Skeletal muscle satellite cell (primary cell): ENCODE data around the gene SMYD3.

Source experiments
- H3K27me3 ChIP-seq: 2 replicates; pipeline ENCODE4 v1.7.0; 2013; ENCODE audit warnings: low read length; ENCODE audit not compliant: control insufficient read depth, insufficient read depth
- H3K36me3 ChIP-seq: 2 replicates; pipeline ENCODE4 v1.7.0; 2013; ENCODE audit warnings: mild to moderate bottlenecking, control low read depth, low read length; ENCODE audit not compliant: insufficient read depth
- H3K4me1 ChIP-seq: 2 replicates; pipeline ENCODE4 v1.7.0; 2013; ENCODE audit warnings: low read length; ENCODE audit not compliant: control insufficient read depth, insufficient read depth
- H3K4me2 ChIP-seq: 2 replicates; pipeline ENCODE4 v1.7.0; 2013; ENCODE audit warnings: mild to moderate bottlenecking, low read length
- H3K4me3 ChIP-seq: 2 replicates; pipeline ENCODE4 v1.7.0; 2013; ENCODE audit warnings: low read length
- H3K9ac ChIP-seq: 2 replicates; pipeline ENCODE4 v1.7.0; 2013; ENCODE audit warnings: mild to moderate bottlenecking, low read depth, low read length, moderate library complexity
- H3K9me3 ChIP-seq: replicated peaks from 2 replicates; pipeline ENCODE4 v1.7.0; 2013; ENCODE audit warnings: mild to moderate bottlenecking, control low read depth, low read length

The SMYD3 gene

DNA sequence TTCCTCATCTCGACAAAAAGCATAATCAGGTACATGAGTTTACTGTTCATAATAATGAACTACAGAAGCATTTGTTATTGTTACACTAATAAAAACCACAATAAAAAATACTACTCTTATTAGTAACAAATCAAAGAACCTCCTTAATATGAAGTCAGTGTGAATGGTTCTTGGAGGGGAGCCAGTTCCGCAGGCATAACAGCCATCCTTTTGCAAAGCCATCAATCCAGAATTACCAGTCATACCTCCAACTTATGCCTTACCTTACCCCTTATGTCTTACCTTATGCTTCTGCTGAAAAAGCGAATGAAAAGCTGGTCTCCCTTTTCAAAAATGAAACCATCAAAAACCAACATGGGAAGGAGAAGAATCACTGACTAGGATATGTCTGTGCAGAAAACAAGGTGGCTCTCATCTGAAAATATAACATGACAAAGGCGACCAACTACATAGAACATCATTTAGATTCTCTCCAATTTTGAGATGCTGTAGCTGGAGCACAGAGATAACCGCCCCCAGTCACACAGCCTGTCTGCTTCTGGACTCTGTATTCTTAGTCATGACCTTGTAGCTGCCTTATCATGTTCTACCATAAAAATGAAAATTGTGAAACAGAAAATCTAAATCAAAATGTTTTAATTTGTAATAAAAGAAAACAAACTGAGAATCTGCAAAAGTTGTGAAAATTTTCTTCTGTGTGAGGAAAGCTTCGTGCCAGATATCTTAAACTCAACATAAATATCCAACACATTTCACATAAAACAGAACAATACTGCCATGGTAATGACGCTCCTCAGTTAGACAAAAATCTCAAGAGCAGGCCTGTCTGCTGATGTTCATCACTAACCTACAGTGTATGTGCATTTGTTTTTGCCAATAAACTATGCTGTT is 438.2 kb downstream of the SMYD3 start:
- no peak overlapping the region for H3K4me2 ChIP-seq
- H3K36me3 ChIP-seq: no peaks in the 10 kb centered on the region
- no peaks in the 10 kb centered on the region for H3K27me3 ChIP-seq
- no peaks in the 10 kb centered on the region for H3K4me1 ChIP-seq
- no peaks in the 10 kb centered on the region for H3K9me3 ChIP-seq
- no peak overlapping the region for H3K4me3 ChIP-seq
- H3K9ac ChIP-seq: no peak overlapping the region

DNA sequence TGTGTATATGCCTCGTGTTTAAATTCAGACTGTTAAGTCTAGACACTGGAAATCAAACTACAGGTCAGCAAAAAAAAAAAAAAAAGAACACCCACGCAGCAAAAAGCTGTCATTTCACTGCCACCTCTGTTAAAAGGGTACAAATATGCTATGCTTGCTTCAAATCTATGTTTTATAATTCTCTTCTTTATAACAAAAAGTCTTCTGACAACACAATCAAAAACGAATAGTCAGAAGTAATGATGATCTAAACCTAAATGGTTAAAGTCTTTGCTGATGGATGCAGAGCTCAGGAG is 438.9 kb downstream of the SMYD3 start:
- H3K27me3 ChIP-seq: no peaks in the 10 kb centered on the region

DNA sequence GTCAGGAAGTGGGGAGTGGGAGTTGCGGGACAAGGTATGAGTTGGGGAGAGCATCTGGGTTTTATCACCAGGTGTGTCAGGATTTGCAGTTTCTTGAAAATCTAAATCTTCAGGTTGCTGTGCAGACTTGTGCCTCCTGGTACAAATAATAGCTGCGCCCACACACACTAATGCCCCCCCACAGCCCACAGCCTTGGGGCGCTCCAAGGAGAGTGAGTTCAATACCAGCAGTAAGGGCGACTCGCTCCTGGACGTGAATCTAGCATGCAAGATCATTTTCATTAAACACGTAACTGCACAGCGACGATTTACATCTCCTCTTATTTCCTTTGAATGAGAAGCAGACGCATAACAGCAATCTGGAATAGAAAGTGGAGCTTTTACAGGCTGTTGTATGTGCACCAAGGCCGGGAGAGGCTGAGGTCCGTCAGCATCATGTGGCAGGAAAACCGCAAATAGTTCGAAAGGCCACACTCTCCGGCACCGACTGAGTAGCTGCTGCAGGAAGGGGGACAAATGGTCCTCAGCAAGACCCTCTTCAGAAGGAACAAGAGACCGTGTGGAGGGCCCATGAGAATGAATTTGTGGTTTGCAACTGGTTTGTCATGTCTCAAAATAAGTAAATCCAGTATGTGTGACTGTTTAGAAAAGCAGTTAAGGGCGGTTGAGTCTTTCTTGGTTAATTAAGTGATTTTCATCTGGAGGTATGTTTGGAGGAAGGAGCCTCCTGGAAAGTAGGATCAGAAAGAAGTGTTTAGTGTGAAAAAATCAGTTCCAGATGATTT is 439.5 kb downstream of the SMYD3 start:
- no peak overlapping the region for H3K4me3 ChIP-seq
- no peak overlapping the region for H3K9ac ChIP-seq
- H3K9me3 ChIP-seq: no peaks in the 10 kb centered on the region
- no peak overlapping the region for H3K4me2 ChIP-seq
- no peaks in the 10 kb centered on the region for H3K4me1 ChIP-seq
- H3K36me3 ChIP-seq: no peaks in the 10 kb centered on the region
- no peaks in the 10 kb centered on the region for H3K27me3 ChIP-seq

More for the DNA sequence above, 438.9 kb downstream of the SMYD3 start:
- Histone ChIP-seq H3K9me3 (no peaks in the 10 kb centered on the region), H3K4me3 (no peak overlapping the region), H3K4me2 (no peak overlapping the region), H3K4me1 (no peaks in the 10 kb centered on the region), H3K36me3 (no peaks in the 10 kb centered on the region), H3K9ac (no peak overlapping the region)

DNA sequence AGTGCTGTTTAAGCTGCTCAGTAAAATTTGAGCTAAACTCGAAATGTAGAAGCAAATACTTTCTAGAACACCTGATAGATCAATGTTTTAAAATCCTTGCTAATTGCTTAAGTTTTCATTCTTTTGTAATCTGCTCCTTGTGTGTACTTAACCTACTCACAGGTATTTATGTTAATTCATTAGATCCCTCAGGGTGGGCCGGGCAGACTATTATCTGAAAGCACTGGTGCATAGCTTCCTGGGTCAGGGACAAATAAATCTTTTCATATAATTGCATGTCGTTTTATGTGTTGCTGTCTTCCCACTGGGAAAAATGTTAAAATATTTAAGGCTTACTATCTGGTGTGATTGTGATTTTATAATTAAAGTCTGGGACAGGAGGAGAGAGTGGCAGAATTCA is 440.5 kb downstream of the SMYD3 start:
- Histone ChIP-seq H3K4me3 (no peak overlapping the region), H3K27me3 (no peaks in the 10 kb centered on the region), H3K36me3 (no peaks in the 10 kb centered on the region), H3K4me2 (no peak overlapping the region), H3K9me3 (no peaks in the 10 kb centered on the region), H3K9ac (no peak overlapping the region), H3K4me1 (no peaks in the 10 kb centered on the region)

DNA sequence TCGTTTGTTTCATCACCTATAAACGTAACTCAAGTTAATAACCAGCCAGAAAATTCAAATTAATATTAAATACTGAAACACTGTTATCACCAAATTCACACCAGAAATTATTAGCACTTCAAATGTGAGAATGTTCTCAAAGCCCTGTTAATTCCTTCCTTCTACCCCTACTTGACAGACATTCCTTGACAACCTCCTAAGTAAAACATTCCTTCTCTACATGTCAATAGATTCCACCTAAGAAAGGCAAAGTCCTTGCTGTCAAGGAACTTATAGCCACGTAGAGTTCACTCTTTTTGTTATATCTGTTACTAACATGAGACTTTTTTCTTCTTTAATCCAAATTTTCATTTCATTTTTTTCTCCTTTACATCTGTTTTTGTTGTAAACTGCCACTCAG is 441.5 kb downstream of the SMYD3 start:
- H3K4me3 ChIP-seq: no peak overlapping the region
- H3K4me1 ChIP-seq: no peaks in the 10 kb centered on the region
- H3K9ac ChIP-seq: no peak overlapping the region
- no peaks in the 10 kb centered on the region for H3K9me3 ChIP-seq
- H3K27me3 ChIP-seq: no peaks in the 10 kb centered on the region
- no peaks in the 10 kb centered on the region for H3K36me3 ChIP-seq
- H3K4me2 ChIP-seq: no peak overlapping the region

DNA sequence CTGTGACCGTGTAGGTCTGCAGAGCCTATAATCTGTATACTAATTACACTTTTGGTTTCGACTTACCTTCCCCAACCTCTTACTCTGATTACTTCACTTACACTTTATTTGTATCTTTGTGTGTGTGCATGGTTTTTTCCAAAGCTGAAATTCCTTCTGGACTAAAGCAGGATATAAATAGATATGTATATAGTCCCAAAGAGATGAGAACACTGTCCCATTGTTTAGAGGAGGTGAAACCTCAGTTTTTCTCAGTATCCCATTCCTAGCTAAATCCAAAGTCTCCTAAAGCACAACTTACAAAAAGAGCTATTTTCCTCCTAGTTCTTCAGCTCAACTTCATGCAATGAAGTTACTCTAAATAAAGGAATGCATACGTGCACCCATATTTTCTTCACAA is 442.2 kb downstream of the SMYD3 start:
- no peak overlapping the region for H3K4me3 ChIP-seq

DNA sequence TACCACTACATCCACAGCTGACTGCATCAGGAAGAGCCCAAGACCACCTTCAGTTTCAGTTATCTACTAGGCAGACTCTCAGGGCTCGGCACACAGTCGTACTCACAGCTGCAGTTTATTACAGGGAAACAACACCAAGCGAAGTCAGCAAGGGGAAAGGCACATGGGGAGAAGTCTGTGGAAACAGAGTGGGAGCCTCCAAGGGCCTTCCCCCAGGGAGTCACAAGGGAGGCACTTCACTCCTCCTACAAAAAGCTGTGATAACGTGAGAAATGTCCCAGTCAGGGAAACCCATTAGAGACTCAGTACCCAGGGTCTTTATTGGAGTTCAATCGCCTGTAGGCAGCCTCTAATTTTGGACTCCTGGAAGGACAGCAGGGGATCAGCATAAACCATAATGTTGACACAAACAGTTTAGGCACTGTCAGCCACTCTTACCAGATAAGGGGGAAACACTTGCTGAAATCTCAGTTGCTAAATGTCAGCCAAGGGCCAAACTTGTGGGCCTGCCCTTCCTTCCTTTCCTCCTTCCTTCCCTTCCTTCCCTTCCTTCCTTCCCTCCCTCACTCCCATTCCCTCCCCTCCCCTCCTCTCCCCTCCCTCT is 444.0 kb downstream of the SMYD3 start:
- H3K4me3 ChIP-seq: no peak overlapping the region
- no peaks in the 10 kb centered on the region for H3K36me3 ChIP-seq
- H3K4me2 ChIP-seq: no peak overlapping the region
- no peaks in the 10 kb centered on the region for H3K9me3 ChIP-seq
- H3K9ac ChIP-seq: no peak overlapping the region
- H3K27me3 ChIP-seq: no peaks in the 10 kb centered on the region
- no peaks in the 10 kb centered on the region for H3K4me1 ChIP-seq

More for the DNA sequence above, 442.2 kb downstream of the SMYD3 start:
- Histone ChIP-seq H3K4me1 (no peaks in the 10 kb centered on the region), H3K27me3 (no peaks in the 10 kb centered on the region), H3K9me3 (no peaks in the 10 kb centered on the region), H3K9ac (no peak overlapping the region), H3K4me2 (no peak overlapping the region), H3K36me3 (no peaks in the 10 kb centered on the region)

DNA sequence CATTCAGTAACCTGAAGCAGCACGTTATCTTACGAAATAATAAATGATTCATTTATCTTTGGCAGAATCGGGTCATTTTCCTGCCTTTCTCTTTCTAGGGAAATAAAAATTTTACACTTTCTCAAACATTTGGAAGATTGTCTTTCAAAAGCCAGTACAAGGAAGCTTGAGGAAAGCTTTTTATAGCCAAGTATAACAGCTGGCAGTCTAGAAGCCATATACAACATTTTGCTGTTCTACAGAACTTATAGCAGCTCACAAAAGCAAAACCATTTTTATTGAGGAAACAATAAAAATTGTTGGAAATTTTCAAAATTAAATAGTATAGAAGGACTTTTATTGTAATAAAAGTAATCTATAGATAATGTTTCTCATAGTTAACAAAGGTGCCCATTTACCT is 448.6 kb downstream of the SMYD3 start:
- Histone ChIP-seq H3K4me2 (no peak overlapping the region), H3K9ac (no peak overlapping the region), H3K9me3 (no peaks in the 10 kb centered on the region), H3K27me3 (no peaks in the 10 kb centered on the region), H3K36me3 (no peaks in the 10 kb centered on the region), H3K4me1 (no peaks in the 10 kb centered on the region), H3K4me3 (no peak overlapping the region)

DNA sequence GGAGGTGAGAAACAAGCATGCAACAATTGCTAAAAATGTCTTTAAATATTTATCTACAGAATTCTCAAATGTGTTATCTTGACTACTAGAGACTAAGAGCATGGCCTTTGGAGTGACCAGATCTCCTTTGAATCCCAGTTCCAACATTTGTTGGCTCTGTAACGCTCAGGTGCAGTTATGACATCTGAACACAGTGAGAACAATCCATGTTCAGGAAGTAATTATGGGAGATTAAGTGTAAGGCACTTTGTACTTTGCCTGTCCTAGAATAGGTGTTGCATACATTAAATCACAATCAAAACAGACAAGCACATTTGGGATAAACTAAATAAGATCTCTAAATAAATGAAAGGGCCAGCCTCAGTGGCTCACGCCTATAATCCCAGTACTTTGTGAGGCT is 454.5 kb downstream of the SMYD3 start:
- H3K27me3 ChIP-seq: no peaks in the 10 kb centered on the region
- no peak overlapping the region for H3K4me3 ChIP-seq
- no peak overlapping the region for H3K4me2 ChIP-seq
- H3K9me3 ChIP-seq: no peaks in the 10 kb centered on the region
- no peaks in the 10 kb centered on the region for H3K4me1 ChIP-seq
- no peaks in the 10 kb centered on the region for H3K36me3 ChIP-seq
- H3K9ac ChIP-seq: no peak overlapping the region

DNA sequence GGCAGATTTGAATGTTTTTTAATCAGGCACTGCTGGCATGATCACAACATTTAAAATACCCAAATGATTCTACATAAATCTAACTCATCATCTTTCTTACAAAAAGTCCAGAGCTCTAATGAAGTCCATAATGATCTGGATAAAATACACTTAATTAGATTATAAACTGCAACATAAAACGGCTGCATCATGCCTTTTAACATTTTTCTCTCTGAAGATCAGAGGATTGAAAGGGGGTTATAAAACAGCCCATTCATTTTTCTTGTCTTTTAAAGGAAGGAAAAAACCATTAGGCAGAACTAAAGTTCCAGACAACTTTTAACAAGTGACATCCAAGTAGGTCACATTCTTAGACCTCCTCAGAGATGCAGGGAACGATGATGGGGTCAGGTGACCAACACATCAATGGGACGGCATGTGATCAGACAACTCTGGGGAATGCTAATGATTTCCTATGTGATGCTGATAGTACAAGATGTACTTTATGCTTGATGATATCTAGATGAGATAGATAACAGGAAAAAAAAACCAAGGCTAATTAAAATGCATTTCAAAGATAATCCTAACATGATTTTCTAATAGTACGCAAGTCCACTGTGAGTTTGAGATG is 455.1 kb downstream of the SMYD3 start:
- H3K4me1 ChIP-seq: no peaks in the 10 kb centered on the region
- H3K36me3 ChIP-seq: no peaks in the 10 kb centered on the region
- no peak overlapping the region for H3K9ac ChIP-seq
- H3K27me3 ChIP-seq: no peaks in the 10 kb centered on the region
- H3K9me3 ChIP-seq: no peaks in the 10 kb centered on the region
- no peak overlapping the region for H3K4me3 ChIP-seq
- no peak overlapping the region for H3K4me2 ChIP-seq

DNA sequence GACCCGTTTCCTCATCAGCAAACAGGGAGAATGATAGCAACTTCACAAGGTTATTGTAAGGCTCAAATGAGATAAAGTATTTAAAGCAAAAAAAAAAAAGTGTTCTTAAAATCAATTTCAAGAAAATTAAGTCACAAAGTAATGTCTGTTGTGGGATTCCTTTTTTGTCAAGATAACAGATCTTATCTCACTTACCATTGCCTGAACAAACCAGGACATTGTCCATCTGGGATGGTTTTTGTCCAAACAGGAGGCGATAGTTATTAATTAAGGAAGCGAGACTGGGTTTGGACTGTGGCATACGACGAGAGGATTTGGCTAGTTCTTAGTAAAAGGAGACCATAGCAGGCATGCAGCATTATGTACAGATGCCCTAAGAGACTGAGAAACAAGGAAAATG is 458.4 kb downstream of the SMYD3 start:
- H3K9ac ChIP-seq: no peak overlapping the region
- H3K4me1 ChIP-seq: no peaks in the 10 kb centered on the region
- H3K4me2 ChIP-seq: no peak overlapping the region
- no peak overlapping the region for H3K4me3 ChIP-seq
- H3K9me3 ChIP-seq: no peaks in the 10 kb centered on the region
- H3K27me3 ChIP-seq: no peaks in the 10 kb centered on the region
- H3K36me3 ChIP-seq: no peaks in the 10 kb centered on the region
